SU-DHL-6 (cell line): ENCODE measurements around the gene BPIFB6.

Experiments used
- H2AFZ ChIP-seq: fragments of 200-600 bp; sonication (generic); 2 replicates; pipeline ENCODE4 v1.6.1; 2014; ENCODE audit warnings: low read depth, mild to moderate bottlenecking, moderate library complexity, mixed read lengths, antibody characterized with exemption, low read length; ENCODE audit not compliant: severe bottlenecking
- H3F3A ChIP-seq: fragments of 200-600 bp; shearing (Covaris generic); 2 replicates; pipeline ENCODE4 v1.6.0; 2016; ENCODE audit warnings: antibody characterized with exemption, mild to moderate bottlenecking; ENCODE audit not compliant: insufficient read depth
- H3K27ac ChIP-seq: fragments of 200-600 bp; sonication (generic); 2 replicates; pipeline ENCODE4 v1.5.1; 2016; ENCODE audit warnings: low read depth, mild to moderate bottlenecking, low read length, moderate library complexity, mixed read lengths
- H3K27me3 ChIP-seq: fragments of 200-600 bp; sonication (generic), shearing (Covaris generic); 2 replicates; pipeline ENCODE4 v1.6.0; 2014; ENCODE audit warnings: mild to moderate bottlenecking, low read length
- H3K36me3 ChIP-seq: fragments of 200-600 bp; sonication (generic); 2 replicates; pipeline ENCODE4 v1.6.1; 2014; ENCODE audit warnings: mild to moderate bottlenecking, low read length, mixed read lengths
- H3K4me2 ChIP-seq: fragments of 300-600, 200-600 bp; shearing (Covaris generic), sonication (generic); 2 replicates; pipeline ENCODE4 v1.6.0; 2014; ENCODE audit warnings: low read length, low read depth, mild to moderate bottlenecking; ENCODE audit not compliant: poor library complexity, severe bottlenecking
- H3K4me3 ChIP-seq: fragments of 200-600 bp; sonication (generic); 2 replicates; pipeline ENCODE4 v1.5.1; 2014; ENCODE audit warnings: antibody characterized with exemption, low read length, mild to moderate bottlenecking, mixed read lengths; ENCODE audit not compliant: insufficient read depth, poor library complexity, severe bottlenecking
- H3K79me2 ChIP-seq: fragments of 200-600 bp; sonication (generic); 2 replicates; pipeline ENCODE4 v1.6.1; 2014; ENCODE audit warnings: mild to moderate bottlenecking, low read length, moderate library complexity; ENCODE audit not compliant: insufficient read depth
- H3K9ac ChIP-seq: fragments of 200-600 bp; sonication (generic); 2 replicates; pipeline ENCODE4 v1.7.0; 2014; ENCODE audit warnings: mild to moderate bottlenecking, low read length
- H3K9me2 ChIP-seq: fragments of 200-600 bp; sonication (generic); replicated peaks from 2 replicates; pipeline ENCODE4 v1.6.1; 2014; ENCODE audit warnings: low read length; ENCODE audit not compliant: insufficient read depth
- H3K9me3 ChIP-seq: fragments of 200-600 bp; sonication (generic); 2 replicates; pipeline ENCODE4 v1.6.1; 2014; ENCODE audit warnings: low read length, mixed read lengths; ENCODE audit not compliant: insufficient read depth
- H4K20me1 ChIP-seq: fragments of 200-600 bp; sonication (generic); 2 replicates; pipeline ENCODE4 v1.6.1; 2014; ENCODE audit warnings: low read depth, mild to moderate bottlenecking, antibody characterized with exemption, low read length, moderate library complexity, mixed read lengths
- EZH2phosphoT487 ChIP-seq: fragments of 200-600 bp; sonication (generic), shearing (Covaris generic); conservative IDR thresholded peaks from 2 replicates; pipeline ENCODE4 v1.6.1; 2018; ENCODE audit warnings: mild to moderate bottlenecking, antibody characterized with exemption, low read length, moderate library complexity, mixed read lengths
- TF ChIP-seq, protein P1 (sequence below): fragments of 200-600 bp; sonication (generic); IDR thresholded peaks from one replicate; pipeline ENCODE4 v1.5.1; 2017; ENCODE audit warnings: antibody characterized with exemption, mild to moderate bottlenecking, low read length, moderate library complexity; ENCODE audit not compliant: insufficient read depth, poor library complexity, severe bottlenecking

Gene BPIFB6

DNA sequence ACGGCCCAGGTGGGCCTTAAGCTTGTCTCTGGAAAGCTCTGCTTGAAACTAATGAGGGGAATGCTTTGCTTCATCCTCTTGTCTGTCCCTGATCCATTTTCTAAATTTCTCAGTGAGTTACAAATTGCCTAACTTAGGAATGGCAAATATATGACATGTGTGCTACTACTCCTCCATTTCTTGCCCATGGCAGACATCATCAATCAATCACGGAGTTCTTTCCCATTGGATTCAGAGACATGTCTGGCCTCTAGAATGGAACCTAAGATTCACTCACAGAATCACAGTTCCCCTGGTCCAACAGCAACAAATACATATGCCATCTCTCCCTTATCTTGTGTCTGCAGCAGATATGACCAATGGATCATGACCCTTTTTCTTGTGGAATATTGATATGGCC lies 41.4 kb downstream of the BPIFB6 start:
- no peak for TF ChIP-seq EZH2phosphoT487
- TF ChIP-seq, protein P1, sequence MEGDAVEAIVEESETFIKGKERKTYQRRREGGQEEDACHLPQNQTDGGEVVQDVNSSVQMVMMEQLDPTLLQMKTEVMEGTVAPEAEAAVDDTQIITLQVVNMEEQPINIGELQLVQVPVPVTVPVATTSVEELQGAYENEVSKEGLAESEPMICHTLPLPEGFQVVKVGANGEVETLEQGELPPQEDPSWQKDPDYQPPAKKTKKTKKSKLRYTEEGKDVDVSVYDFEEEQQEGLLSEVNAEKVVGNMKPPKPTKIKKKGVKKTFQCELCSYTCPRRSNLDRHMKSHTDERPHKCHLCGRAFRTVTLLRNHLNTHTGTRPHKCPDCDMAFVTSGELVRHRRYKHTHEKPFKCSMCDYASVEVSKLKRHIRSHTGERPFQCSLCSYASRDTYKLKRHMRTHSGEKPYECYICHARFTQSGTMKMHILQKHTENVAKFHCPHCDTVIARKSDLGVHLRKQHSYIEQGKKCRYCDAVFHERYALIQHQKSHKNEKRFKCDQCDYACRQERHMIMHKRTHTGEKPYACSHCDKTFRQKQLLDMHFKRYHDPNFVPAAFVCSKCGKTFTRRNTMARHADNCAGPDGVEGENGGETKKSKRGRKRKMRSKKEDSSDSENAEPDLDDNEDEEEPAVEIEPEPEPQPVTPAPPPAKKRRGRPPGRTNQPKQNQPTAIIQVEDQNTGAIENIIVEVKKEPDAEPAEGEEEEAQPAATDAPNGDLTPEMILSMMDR, result no peak
- Histone ChIP-seq H4K20me1 (no peaks in the 10 kb centered on the region), H3K27ac (no peak overlapping the region), H3K9me2 (no peaks in the 10 kb centered on the region), H3K79me2 (no peaks in the 10 kb centered on the region), H3K9ac (no peak overlapping the region), H2AFZ (no peak overlapping the region), H3K27me3 (no peaks in the 10 kb centered on the region), H3K36me3 (no peaks in the 10 kb centered on the region), H3K4me2 (no peak overlapping the region), H3K4me3 (no peak overlapping the region), H3K9me3 (no peaks in the 10 kb centered on the region), H3F3A (no peaks in the 10 kb centered on the region)

DNA sequence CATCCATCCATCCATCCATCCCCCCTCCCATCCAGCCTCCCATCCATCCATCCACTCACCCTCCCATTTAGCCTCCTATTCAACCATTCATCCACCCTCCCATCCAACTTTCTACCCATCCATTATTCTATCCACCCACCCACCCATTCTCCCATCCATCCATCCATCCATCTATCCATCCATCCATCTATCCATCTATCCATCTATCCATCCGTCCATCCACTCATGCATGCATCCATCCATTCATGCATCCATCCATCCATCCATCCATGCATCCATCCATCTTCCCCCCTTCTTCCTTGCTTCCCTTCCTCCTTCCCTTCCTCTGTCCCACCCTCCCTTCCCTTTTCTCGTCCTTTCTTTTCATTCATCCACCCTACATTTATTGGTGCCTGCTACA lies 43.2 kb downstream of the BPIFB6 start:
- H3K27me3 ChIP-seq, result no peaks in the 10 kb centered on the region
- H3F3A ChIP-seq, result no peaks in the 10 kb centered on the region
- H3K9me2 ChIP-seq, result no peaks in the 10 kb centered on the region
- H3K9me3 ChIP-seq, result no peaks in the 10 kb centered on the region
- H4K20me1 ChIP-seq, result no peaks in the 10 kb centered on the region
- no peaks in the 10 kb centered on the region for H3K79me2 ChIP-seq
- no peak overlapping the region for H3K4me3 ChIP-seq
- H3K9ac ChIP-seq, result no peak overlapping the region
- H3K36me3 ChIP-seq, result no peaks in the 10 kb centered on the region
- H2AFZ ChIP-seq, result no peak overlapping the region
- no peak for TF ChIP-seq EZH2phosphoT487
- TF ChIP-seq, protein P1, result no peak
- no peak overlapping the region for H3K4me2 ChIP-seq
- H3K27ac ChIP-seq, result no peak overlapping the region

DNA sequence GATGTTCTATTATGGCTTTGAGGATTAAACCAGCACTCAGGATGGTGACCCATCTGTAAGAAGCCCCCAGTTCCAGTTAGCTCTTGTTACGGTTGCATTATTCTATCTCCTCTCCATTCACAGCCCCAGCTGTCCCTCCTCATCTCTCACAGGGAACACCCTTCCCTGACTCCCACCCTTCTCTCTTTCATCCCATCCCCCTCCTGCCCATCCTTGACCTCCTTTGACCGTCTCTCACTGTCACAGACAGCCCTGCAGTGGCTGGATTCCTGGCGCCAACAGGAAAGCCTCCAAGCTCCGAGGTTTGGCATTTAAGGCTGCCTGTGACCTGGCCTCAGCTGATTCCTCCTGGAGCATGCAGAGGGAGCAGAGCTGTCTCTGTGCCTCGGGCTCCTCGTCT lies 43.8 kb downstream of the BPIFB6 start:
- Histone ChIP-seq H3F3A (no peaks in the 10 kb centered on the region), H3K9me3 (no peaks in the 10 kb centered on the region), H3K4me3 (no peak overlapping the region), H3K79me2 (no peaks in the 10 kb centered on the region), H3K36me3 (no peaks in the 10 kb centered on the region), H3K27me3 (no peaks in the 10 kb centered on the region), H4K20me1 (no peaks in the 10 kb centered on the region), H2AFZ (no peak overlapping the region), H3K4me2 (no peak overlapping the region), H3K9ac (no peak overlapping the region), H3K9me2 (no peaks in the 10 kb centered on the region), H3K27ac (no peak overlapping the region)
- TF ChIP-seq, protein P1, result no peak
- no peak for TF ChIP-seq EZH2phosphoT487
